SK-N-SH treated with all-trans-retinoic acid at 6 μM for 48 hours (cell line): ENCODE results near the gene CCDC160.
"Not testable (repeated sequence)": the region's sequence is repeated elsewhere in the genome, so short reads cannot be mapped to it uniquely, and the experiment has no call there.

Experiments used
- ATAC-seq: fragments of 200-7000 bp; cut with Tn5 transposase; 3 replicates; pipeline ENCODE4 v1.9.1; 2020; ENCODE audit warnings: mild to moderate bottlenecking, moderate library complexity
- ARNTL ChIP-seq: fragments of 450-650 bp; formaldehyde crosslinking; IDR thresholded peaks from 2 replicates; pipeline ENCODE4 v1.5.0; 2020; ENCODE audit warnings: low read depth, mild to moderate bottlenecking, moderate library complexity, borderline replicate concordance
- BACH2 ChIP-seq: fragments of 250-450 bp; sonication (Bioruptor Pico); IDR thresholded peaks from 2 replicates; pipeline ENCODE4 v1.9.0; 2021; ENCODE audit warnings: mild to moderate bottlenecking, borderline replicate concordance
- CSDC2 ChIP-seq: fragments of 250-450 bp; sonication (Bioruptor Pico); IDR thresholded peaks from 2 replicates; pipeline ENCODE4 v1.5.0; 2020; ENCODE audit warnings: mild to moderate bottlenecking, moderate library complexity
- GLIS3 ChIP-seq: fragments of 250-450 bp; sonication (Bioruptor Pico); IDR thresholded peaks from 2 replicates; pipeline ENCODE4 v1.5.0; 2020; ENCODE audit warnings: mild to moderate bottlenecking, moderate library complexity
- OSR1 ChIP-seq: fragments of 250-450 bp; sonication (Bioruptor Pico); IDR thresholded peaks from 2 replicates; pipeline ENCODE4 v1.8.0; 2022; ENCODE audit warnings: moderate library complexity, mild to moderate bottlenecking, inconsistent platforms
- PPARA ChIP-seq: fragments of 250-450 bp; sonication (Bioruptor Pico); IDR thresholded peaks from 2 replicates; pipeline ENCODE4 v1.5.0; 2020; ENCODE audit warnings: mild to moderate bottlenecking, borderline replicate concordance
- RARB ChIP-seq: fragments of 250-450 bp; sonication (Bioruptor Pico); IDR thresholded peaks from 2 replicates; pipeline ENCODE4 v1.8.0; 2021; ENCODE audit warnings: mild to moderate bottlenecking, moderate library complexity
- TCF4 ChIP-seq: fragments of 250-450 bp; sonication (Bioruptor Pico); IDR thresholded peaks from 2 replicates; pipeline ENCODE4 v1.8.0; 2021; ENCODE audit warnings: mild to moderate bottlenecking, moderate library complexity, borderline replicate concordance
- TOX ChIP-seq: fragments of 250-450 bp; sonication (Bioruptor Pico); IDR thresholded peaks from 2 replicates; pipeline ENCODE4 v1.8.0; 2021; ENCODE audit warnings: mild to moderate bottlenecking, moderate library complexity, borderline replicate concordance
- ZC3H10 ChIP-seq: fragments of 250-450 bp; sonication (Bioruptor Pico); IDR thresholded peaks from 2 replicates; pipeline ENCODE4 v1.5.1; 2021; ENCODE audit warnings: mild to moderate bottlenecking, moderate library complexity
- ZFP3 ChIP-seq: fragments of 250-450 bp; sonication (Bioruptor Pico); IDR thresholded peaks from 2 replicates; pipeline ENCODE4 v1.5.0; 2020; ENCODE audit warnings: mild to moderate bottlenecking, moderate library complexity
- ZNF565 ChIP-seq: fragments of 450-650 bp; formaldehyde crosslinking; conservative IDR thresholded peaks from 2 replicates; pipeline ENCODE4 v1.5.0; 2020; ENCODE audit warnings: low read depth, mild to moderate bottlenecking, moderate library complexity
- ZNF70 ChIP-seq: fragments of 450-650 bp; formaldehyde crosslinking; IDR thresholded peaks from 2 replicates; pipeline ENCODE4 v1.5.0; 2020; ENCODE audit warnings: mild to moderate bottlenecking, moderate library complexity
- ZNF8 ChIP-seq: fragments of 450-650 bp; formaldehyde crosslinking; IDR thresholded peaks from 2 replicates; pipeline ENCODE4 v1.5.0; 2020; ENCODE audit warnings: mild to moderate bottlenecking, moderate library complexity
- TF ChIP-seq, protein P1 (sequence below): fragments of 250-450 bp; sonication (Bioruptor Pico); IDR thresholded peaks from 2 replicates; pipeline ENCODE4 v1.8.0; 2020; ENCODE audit warnings: mild to moderate bottlenecking, moderate library complexity, borderline replicate concordance
- TF ChIP-seq, protein P2 (sequence below): fragments of 250-450 bp; sonication (Bioruptor Pico); IDR thresholded peaks from 2 replicates; pipeline ENCODE4 v1.5.1; 2020; ENCODE audit warnings: low read depth, mild to moderate bottlenecking, moderate library complexity
- TF ChIP-seq, protein P3 (sequence below): fragments of 250-450 bp; sonication (Bioruptor Pico); IDR thresholded peaks from 2 replicates; pipeline ENCODE4 v1.8.0; 2021; ENCODE audit warnings: low read depth, mild to moderate bottlenecking, moderate library complexity, borderline replicate concordance
- TF ChIP-seq, protein P4 (sequence below): fragments of 250-450 bp; sonication (Bioruptor Pico); IDR thresholded peaks from 2 replicates; pipeline ENCODE4 v1.5.0; 2020; ENCODE audit warnings: mild to moderate bottlenecking, moderate library complexity
- TF ChIP-seq, protein P5 (sequence below): fragments of 250-450 bp; sonication (Bioruptor Pico); IDR thresholded peaks from 2 replicates; pipeline ENCODE4 v1.5.1; 2021; ENCODE audit warnings: mild to moderate bottlenecking, moderate library complexity

The CCDC160 gene

DNA sequence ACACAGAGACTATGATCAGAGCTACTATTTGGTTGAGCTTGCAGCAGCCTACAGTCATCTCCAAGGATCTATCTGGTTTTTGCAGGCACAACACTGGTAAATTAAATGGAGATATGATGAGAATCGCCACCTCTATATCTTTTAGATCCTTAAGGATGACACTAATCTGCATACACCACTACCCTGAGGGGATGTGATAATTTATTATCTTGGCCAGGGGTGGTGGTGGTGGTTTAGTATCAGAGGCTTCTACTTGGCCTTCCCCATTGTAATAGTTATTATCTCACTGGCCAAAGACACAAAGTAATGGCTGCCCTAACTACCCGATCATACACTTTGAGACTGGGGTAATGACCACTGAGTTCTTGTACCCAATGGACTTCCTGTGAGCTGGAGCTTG, 21.2 kb downstream of the CCDC160 start:
- ATAC-seq = no peak
- no peak for TF ChIP-seq ZNF565
- no peak for TF ChIP-seq ZNF8 (CRISPR knock-in tag)
- TF ChIP-seq, protein P1, sequence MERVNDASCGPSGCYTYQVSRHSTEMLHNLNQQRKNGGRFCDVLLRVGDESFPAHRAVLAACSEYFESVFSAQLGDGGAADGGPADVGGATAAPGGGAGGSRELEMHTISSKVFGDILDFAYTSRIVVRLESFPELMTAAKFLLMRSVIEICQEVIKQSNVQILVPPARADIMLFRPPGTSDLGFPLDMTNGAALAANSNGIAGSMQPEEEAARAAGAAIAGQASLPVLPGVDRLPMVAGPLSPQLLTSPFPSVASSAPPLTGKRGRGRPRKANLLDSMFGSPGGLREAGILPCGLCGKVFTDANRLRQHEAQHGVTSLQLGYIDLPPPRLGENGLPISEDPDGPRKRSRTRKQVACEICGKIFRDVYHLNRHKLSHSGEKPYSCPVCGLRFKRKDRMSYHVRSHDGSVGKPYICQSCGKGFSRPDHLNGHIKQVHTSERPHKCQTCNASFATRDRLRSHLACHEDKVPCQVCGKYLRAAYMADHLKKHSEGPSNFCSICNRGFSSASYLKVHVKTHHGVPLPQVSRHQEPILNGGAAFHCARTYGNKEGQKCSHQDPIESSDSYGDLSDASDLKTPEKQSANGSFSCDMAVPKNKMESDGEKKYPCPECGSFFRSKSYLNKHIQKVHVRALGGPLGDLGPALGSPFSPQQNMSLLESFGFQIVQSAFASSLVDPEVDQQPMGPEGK (CRISPR knock-in tag) = no peak
- no peak for TF ChIP-seq GLIS3 (CRISPR knock-in tag)
- no peak for TF ChIP-seq CSDC2 (CRISPR knock-in tag)
- no peak for TF ChIP-seq ZFP3 (CRISPR knock-in tag)
- TF ChIP-seq, protein P2, sequence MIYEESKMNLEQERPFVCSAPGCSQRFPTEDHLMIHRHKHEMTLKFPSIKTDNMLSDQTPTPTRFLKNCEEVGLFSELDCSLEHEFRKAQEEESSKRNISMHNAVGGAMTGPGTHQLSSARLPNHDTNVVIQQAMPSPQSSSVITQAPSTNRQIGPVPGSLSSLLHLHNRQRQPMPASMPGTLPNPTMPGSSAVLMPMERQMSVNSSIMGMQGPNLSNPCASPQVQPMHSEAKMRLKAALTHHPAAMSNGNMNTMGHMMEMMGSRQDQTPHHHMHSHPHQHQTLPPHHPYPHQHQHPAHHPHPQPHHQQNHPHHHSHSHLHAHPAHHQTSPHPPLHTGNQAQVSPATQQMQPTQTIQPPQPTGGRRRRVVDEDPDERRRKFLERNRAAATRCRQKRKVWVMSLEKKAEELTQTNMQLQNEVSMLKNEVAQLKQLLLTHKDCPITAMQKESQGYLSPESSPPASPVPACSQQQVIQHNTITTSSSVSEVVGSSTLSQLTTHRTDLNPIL (CRISPR knock-in tag) = no peak
- no peak for TF ChIP-seq ZNF70 (CRISPR knock-in tag)
- TF ChIP-seq, protein P3, sequence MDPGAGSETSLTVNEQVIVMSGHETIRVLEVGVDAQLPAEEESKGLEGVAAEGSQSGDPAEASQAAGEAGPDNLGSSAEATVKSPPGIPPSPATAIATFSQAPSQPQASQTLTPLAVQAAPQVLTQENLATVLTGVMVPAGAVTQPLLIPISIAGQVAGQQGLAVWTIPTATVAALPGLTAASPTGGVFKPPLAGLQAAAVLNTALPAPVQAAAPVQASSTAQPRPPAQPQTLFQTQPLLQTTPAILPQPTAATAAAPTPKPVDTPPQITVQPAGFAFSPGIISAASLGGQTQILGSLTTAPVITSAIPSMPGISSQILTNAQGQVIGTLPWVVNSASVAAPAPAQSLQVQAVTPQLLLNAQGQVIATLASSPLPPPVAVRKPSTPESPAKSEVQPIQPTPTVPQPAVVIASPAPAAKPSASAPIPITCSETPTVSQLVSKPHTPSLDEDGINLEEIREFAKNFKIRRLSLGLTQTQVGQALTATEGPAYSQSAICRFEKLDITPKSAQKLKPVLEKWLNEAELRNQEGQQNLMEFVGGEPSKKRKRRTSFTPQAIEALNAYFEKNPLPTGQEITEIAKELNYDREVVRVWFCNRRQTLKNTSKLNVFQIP (CRISPR knock-in tag) = no peak
- TF ChIP-seq TCF4 (CRISPR knock-in tag) = no peak
- no peak for TF ChIP-seq TOX (CRISPR knock-in tag)
- TF ChIP-seq, protein P4, sequence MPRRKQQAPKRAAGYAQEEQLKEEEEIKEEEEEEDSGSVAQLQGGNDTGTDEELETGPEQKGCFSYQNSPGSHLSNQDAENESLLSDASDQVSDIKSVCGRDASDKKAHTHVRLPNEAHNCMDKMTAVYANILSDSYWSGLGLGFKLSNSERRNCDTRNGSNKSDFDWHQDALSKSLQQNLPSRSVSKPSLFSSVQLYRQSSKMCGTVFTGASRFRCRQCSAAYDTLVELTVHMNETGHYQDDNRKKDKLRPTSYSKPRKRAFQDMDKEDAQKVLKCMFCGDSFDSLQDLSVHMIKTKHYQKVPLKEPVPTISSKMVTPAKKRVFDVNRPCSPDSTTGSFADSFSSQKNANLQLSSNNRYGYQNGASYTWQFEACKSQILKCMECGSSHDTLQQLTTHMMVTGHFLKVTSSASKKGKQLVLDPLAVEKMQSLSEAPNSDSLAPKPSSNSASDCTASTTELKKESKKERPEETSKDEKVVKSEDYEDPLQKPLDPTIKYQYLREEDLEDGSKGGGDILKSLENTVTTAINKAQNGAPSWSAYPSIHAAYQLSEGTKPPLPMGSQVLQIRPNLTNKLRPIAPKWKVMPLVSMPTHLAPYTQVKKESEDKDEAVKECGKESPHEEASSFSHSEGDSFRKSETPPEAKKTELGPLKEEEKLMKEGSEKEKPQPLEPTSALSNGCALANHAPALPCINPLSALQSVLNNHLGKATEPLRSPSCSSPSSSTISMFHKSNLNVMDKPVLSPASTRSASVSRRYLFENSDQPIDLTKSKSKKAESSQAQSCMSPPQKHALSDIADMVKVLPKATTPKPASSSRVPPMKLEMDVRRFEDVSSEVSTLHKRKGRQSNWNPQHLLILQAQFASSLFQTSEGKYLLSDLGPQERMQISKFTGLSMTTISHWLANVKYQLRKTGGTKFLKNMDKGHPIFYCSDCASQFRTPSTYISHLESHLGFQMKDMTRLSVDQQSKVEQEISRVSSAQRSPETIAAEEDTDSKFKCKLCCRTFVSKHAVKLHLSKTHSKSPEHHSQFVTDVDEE = no peak
- TF ChIP-seq, protein P5, sequence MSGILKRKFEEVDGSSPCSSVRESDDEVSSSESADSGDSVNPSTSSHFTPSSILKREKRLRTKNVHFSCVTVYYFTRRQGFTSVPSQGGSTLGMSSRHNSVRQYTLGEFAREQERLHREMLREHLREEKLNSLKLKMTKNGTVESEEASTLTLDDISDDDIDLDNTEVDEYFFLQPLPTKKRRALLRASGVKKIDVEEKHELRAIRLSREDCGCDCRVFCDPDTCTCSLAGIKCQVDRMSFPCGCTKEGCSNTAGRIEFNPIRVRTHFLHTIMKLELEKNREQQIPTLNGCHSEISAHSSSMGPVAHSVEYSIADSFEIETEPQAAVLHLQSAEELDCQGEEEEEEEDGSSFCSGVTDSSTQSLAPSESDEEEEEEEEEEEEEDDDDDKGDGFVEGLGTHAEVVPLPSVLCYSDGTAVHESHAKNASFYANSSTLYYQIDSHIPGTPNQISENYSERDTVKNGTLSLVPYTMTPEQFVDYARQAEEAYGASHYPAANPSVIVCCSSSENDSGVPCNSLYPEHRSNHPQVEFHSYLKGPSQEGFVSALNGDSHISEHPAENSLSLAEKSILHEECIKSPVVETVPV (CRISPR knock-in tag) = no peak
- no peak for TF ChIP-seq ZC3H10
- TF ChIP-seq ARNTL (CRISPR knock-in tag) = no peak
- TF ChIP-seq BACH2 (CRISPR knock-in tag) = no peak
- TF ChIP-seq RARB (CRISPR knock-in tag) = no peak
- no peak for TF ChIP-seq OSR1

DNA sequence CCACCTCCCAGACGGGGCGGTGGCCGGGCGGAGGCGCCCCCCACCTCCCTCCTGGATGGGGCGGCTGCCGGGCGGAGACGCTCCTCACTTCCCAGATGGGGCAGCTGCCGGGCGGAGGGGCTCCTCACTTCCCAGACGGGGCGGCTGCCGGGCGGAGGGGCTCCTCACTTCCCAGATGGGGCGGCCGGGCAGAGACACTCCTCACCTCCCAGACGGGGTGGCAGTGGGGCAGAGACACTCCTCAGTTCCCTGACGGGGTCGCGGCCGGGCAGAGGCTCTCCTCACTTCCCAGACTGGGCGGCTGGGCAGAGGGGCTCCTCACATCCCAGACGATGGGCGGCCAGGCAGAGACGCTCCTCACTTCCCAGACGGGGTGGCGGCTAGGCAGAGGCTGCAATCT, 49.0 kb downstream of the CCDC160 start:
- ATAC-seq = not testable (repeated sequence)

DNA sequence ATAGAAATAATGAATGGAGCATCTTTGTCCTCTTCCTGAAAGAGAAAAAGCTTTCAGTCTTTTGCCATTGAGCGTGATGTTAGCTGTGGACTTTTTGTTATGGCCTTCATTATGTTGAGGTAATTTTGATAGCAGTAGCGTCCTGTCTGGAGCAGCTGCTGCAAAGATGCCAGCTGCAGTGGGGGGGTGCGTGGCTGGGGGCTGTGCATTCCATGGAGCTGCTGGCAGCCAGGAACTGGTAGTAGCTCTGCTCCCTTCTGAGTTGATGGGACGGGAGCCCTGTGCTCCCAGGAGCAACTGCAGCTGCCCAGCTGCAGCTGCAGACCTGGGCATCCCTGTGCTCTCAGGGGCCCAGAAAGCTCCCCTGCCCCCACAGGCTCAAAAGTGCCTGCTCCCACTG, 50.4 kb downstream of the CCDC160 start:
- ATAC-seq = no peak
- TF ChIP-seq BACH2 (CRISPR knock-in tag) (no peak), ARNTL (CRISPR knock-in tag) (no peak), ZNF70 (CRISPR knock-in tag) (no peak)

DNA sequence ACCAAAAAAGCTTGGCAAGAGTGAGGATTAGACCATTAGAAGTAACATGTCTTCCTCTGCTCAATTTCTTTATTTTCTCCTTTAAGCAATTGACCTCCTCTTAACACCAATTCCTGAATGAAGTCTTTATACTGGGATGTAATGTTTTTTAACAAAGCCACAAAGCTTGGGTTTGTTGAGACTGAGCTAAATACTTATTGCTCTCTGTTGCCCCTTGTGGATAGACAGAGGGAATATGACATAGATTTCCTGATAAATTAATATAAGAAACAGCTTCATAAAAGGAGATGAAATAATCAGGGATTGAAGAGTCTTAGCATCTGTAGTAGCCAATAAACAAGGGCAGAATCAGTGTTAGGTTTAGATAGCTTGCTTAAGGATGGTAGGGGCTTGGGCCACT, 57.6 kb downstream of the CCDC160 start:
- ATAC-seq = peak; percentile 49; the same call in 1 of the 3 replicates
- no peak for TF ChIP-seq PPARA (CRISPR knock-in tag)
- TF ChIP-seq ZNF8 (CRISPR knock-in tag) = no peak
- no peak for TF ChIP-seq TCF4 (CRISPR knock-in tag)
- no peak for TF ChIP-seq ZFP3 (CRISPR knock-in tag)
- no peak for TF ChIP-seq ZNF565
- TF ChIP-seq, protein P1 (CRISPR knock-in tag) = no peak
- no peak for TF ChIP-seq TOX (CRISPR knock-in tag)
- TF ChIP-seq BACH2 (CRISPR knock-in tag) = no peak
- TF ChIP-seq, protein P4 = no peak
